OCI-LY7 (cell line): ENCODE data around the gene POMC.

Experiments
- CTCF ChIP-seq: fragments of 200-600 bp; sonication (generic); conservative IDR thresholded peaks from 2 replicates; pipeline ENCODE4 v1.5.1; 2014; ENCODE audit warnings: mild to moderate bottlenecking, antibody characterized with exemption, low read length, moderate library complexity, mixed read lengths
- EZH2phosphoT487 ChIP-seq: fragments of 200-600 bp; sonication (generic); IDR thresholded peaks from 2 replicates; pipeline ENCODE4 v1.6.1; 2018; ENCODE audit warnings: low read depth, borderline replicate concordance, mild to moderate bottlenecking, mixed run types, antibody characterized with exemption, low read length, moderate library complexity, mixed read lengths

GRCh38 chr2:25194576-25195122 lies 26.3 kb upstream of the POMC start:
- TF ChIP-seq CTCF = no peak
- no peak for TF ChIP-seq EZH2phosphoT487
